A673 (cell line): ENCODE results near the gene NUP210L. TPM values are rescaled to one million over a fixed set of nuclear protein-coding genes. Genes with fewer than 3 reads are reported as not detected.

Experiments used
- BruUV-seq: library from RNA; stranded (reverse); fragments of 400-500 nt; replicated peaks from 2 replicates; lab custom pipeline; 2021; lab: Mats Ljungman, UMichigan
- CTCF ChIA-PET: fragments of 300-600 bp; sonication (Branson Sonifier 250); formaldehyde crosslinking; loops from one replicate; lab custom pipeline; 2022; ENCODE audit warnings: antibody characterized with exemption; lab: Charles Lee
- POLR2A ChIA-PET: fragments of 300-600 bp; sonication (Branson Sonifier 250); formaldehyde crosslinking; loops from one replicate; lab custom pipeline; 2022; ENCODE audit warnings: antibody characterized with exemption; ENCODE audit not compliant: low non-redundant PET; lab: Charles Lee
- DNase-seq: peaks from one replicate; pipeline ENCODE4 v3.0.0-alpha.2; 2015; ENCODE audit warnings: low spot score
- H3K27ac ChIP-seq: fragments of 200-600 bp; sonication (generic); 2 replicates; pipeline ENCODE4 v1.5.1; 2016; ENCODE audit warnings: mixed run types, low read depth, mild to moderate bottlenecking, mixed read lengths, antibody characterized with exemption, low read length; ENCODE audit not compliant: poor library complexity, severe bottlenecking
- H3K27me3 ChIP-seq: fragments of 200-600 bp; sonication (generic); replicated peaks from 2 replicates; pipeline ENCODE4 v1.6.1; 2017; ENCODE audit warnings: mixed run types, low read depth, mild to moderate bottlenecking, mixed read lengths, antibody characterized with exemption, low read length; ENCODE audit not compliant: insufficient read depth, poor library complexity
- H3K36me3 ChIP-seq: fragments of 200-600 bp; sonication (generic); 2 replicates; pipeline ENCODE4 v1.6.1; 2016; ENCODE audit warnings: mixed run types, mild to moderate bottlenecking, mixed read lengths, antibody characterized with exemption, low read length; ENCODE audit not compliant: insufficient read depth, poor library complexity, severe bottlenecking
- H3K4me1 ChIP-seq: fragments of 200-600 bp; sonication (generic); 2 replicates; pipeline ENCODE4 v1.6.1; 2017; ENCODE audit warnings: mixed run types, mild to moderate bottlenecking, mixed read lengths, antibody characterized with exemption, low read length; ENCODE audit not compliant: insufficient read depth, poor library complexity, severe bottlenecking
- H3K4me3 ChIP-seq: fragments of 200-600 bp; sonication (generic); 2 replicates; pipeline ENCODE4 v1.5.1; 2016; ENCODE audit warnings: low read depth, mixed run types, mild to moderate bottlenecking, mixed read lengths, low read length; ENCODE audit not compliant: poor library complexity, severe bottlenecking
- H3K9me3 ChIP-seq: fragments of 200-600 bp; sonication (generic); 2 replicates; pipeline ENCODE4 v1.6.1; 2016; ENCODE audit warnings: mixed run types, low read depth, mild to moderate bottlenecking, mixed read lengths, antibody characterized with exemption, low read length; ENCODE audit not compliant: poor library complexity, severe bottlenecking
- EZH2 ChIP-seq: fragments of 200-600 bp; sonication (generic); IDR thresholded peaks from 2 replicates; pipeline ENCODE4 v1.6.1; 2017; ENCODE audit warnings: borderline replicate concordance, low read depth, mild to moderate bottlenecking, mixed read lengths, antibody characterized with exemption, low read length; ENCODE audit not compliant: poor library complexity, severe bottlenecking
- intact Hi-C: fragments of 100-400 bp; cut with micrococcal nuclease; formaldehyde crosslinking; loops from one replicate; pipeline ENCODE4 v1.10.0; 2022; ENCODE audit not compliant: unreplicated experiment
- total RNA-seq: library from RNA; stranded (reverse); gene quantifications from 2 replicates; pipeline ENCODE4 v1.2.3, GENCODE V29; 2021
- TF ChIP-seq, protein P1 (sequence below): fragments of 300-800, 200-600 bp; sonication (generic); conservative IDR thresholded peaks from 2 replicates; pipeline ENCODE4 v1.5.1; 2017; ENCODE audit warnings: low read depth, mild to moderate bottlenecking, antibody characterized with exemption, low read length, moderate library complexity, mixed read lengths

NUP210L gene
- total RNA-seq, 1 experiment from 2014 or later, result 0.04 TPM

DNA sequence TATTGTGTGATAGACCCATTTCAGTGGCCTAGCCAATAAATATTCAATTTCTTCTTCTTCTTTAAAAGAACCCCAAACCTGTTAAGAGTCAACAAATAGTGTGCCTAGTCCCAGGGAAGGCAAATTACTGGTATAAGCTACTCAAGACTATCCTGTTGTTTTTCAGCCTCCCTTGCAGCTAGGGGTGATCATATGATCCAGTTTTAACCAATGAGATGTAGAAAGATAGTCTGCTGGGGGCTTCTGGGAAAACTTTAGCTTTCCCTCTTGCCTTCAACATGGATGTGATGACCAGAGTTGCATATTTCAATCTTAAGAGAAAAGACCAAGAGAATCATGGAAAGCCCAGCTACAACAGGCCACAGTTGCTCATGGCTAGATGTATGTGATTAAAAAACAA, 4.7 kb upstream of the NUP210L start:
- peaks cover 84% of the 10 kb centered on the region for H3K36me3 ChIP-seq

DNA sequence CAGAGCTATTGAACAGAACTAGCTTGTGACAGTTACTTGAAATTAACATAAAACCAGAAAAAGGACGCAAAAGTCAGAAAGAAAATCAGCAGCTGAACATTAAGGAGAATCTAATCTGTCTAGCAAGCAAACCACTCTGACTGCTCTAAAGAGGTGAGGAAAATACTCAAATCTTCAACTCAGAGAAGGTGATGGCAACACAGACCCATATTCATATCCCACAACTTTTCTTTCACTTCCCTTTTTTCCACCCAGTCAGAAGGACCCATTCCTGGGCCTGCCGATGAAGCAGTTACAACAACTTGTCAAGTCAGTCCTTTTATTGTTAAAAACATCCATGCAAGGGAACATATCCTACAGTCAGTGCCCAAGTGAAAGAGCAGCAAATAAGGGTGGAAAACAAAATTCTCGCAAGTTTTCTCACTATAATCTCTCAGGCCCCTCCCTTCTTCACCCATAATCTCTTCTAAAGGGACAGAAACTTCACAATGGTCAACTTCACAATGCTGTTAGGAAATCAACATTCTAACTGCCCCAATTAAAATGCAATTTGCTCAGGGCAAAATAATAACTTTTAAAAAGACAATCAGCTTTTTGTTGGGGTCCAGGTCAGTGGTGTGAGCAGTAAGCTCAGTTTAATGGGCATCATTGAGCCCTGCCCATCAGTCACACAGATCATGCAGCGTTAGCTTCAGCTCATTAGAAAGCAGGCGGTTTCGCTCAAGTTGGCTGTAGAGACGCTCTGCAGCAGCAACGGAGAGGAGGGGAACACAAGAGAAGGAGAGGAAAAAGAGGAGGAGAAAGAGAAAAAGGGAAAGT, 3.6 kb upstream of the NUP210L start:
- ChIA-PET POLR2A (no interaction called here), CTCF (no interaction called here)
- Histone ChIP-seq H3K4me3 (no peak overlapping the region), H3K27ac (peak overlapping the region; percentile 44), H3K36me3 (peaks cover 77% of the 10 kb centered on the region), H3K27me3 (no peaks in the 10 kb centered on the region), H3K4me1 (peaks cover 7% of the 10 kb centered on the region), H3K9me3 (no peaks in the 10 kb centered on the region)
- BruUV-seq, result no TSS peak
- no peak for DNase-seq
- TF ChIP-seq, protein P1, sequence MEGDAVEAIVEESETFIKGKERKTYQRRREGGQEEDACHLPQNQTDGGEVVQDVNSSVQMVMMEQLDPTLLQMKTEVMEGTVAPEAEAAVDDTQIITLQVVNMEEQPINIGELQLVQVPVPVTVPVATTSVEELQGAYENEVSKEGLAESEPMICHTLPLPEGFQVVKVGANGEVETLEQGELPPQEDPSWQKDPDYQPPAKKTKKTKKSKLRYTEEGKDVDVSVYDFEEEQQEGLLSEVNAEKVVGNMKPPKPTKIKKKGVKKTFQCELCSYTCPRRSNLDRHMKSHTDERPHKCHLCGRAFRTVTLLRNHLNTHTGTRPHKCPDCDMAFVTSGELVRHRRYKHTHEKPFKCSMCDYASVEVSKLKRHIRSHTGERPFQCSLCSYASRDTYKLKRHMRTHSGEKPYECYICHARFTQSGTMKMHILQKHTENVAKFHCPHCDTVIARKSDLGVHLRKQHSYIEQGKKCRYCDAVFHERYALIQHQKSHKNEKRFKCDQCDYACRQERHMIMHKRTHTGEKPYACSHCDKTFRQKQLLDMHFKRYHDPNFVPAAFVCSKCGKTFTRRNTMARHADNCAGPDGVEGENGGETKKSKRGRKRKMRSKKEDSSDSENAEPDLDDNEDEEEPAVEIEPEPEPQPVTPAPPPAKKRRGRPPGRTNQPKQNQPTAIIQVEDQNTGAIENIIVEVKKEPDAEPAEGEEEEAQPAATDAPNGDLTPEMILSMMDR, result no peak
- TF ChIP-seq EZH2, result no peak
- intact Hi-C loops, result no loop called here

More for the DNA sequence above, 4.7 kb upstream of the NUP210L start:
- Histone ChIP-seq H3K9me3 (no peaks in the 10 kb centered on the region), H3K4me3 (no peak overlapping the region), H3K27me3 (no peaks in the 10 kb centered on the region), H3K27ac (no peak overlapping the region), H3K4me1 (peaks cover 7% of the 10 kb centered on the region)
- TF ChIP-seq, protein P1, result no peak
- TF ChIP-seq EZH2, result no peak
- BruUV-seq, result no TSS peak
- ChIA-PET POLR2A (no interaction called here), CTCF (no interaction called here)
- DNase-seq, result no peak
- intact Hi-C loops, result no loop called here

GRCh38 chr1:154157520-154158306, 2.8 kb upstream of the NUP210L start:
- no peak for TF ChIP-seq EZH2
- TF ChIP-seq, protein P1, result no peak
- Histone ChIP-seq H3K27ac (peak overlapping the region; percentile 44), H3K27me3 (no peaks in the 10 kb centered on the region), H3K4me3 (no peak overlapping the region), H3K9me3 (no peaks in the 10 kb centered on the region), H3K4me1 (peaks cover 7% of the 10 kb centered on the region), H3K36me3 (peaks cover 72% of the 10 kb centered on the region)
- POLR2A ChIA-PET, result no interaction called here
- DNase-seq, result no peak
- intact Hi-C loops, result no loop called here
- CTCF ChIA-PET, result no interaction called here
- no TSS peak for BruUV-seq
